Embryonic facial prominence (tissue), 1 donor: ENCODE measurements around the gene SECTM1.

Experiments
- DNase-seq: peaks from one replicate; pipeline ENCODE4 v3.0.0-alpha.2; 2016; ENCODE audit errors: extremely low spot score

The SECTM1 gene

GRCh38 chr17:82299452-82299851 is 34.1 kb downstream of the SECTM1 start:
- no peak for DNase-seq

GRCh38 chr17:82298538-82299421 is 34.8 kb downstream of the SECTM1 start:
- DNase-seq, result no peak

GRCh38 chr17:82297714-82298537 is 35.6 kb downstream of the SECTM1 start:
- peak; percentile 22 for DNase-seq

GRCh38 chr17:82297280-82297713 is 36.3 kb downstream of the SECTM1 start:
- no peak for DNase-seq

GRCh38 chr17:82296511-82297279 is 36.9 kb downstream of the SECTM1 start:
- DNase-seq, result no peak

- no peak for DNase-seq
These were observed 38.1 kb downstream of the SECTM1 start for GRCh38 chr17:82295472-82295814.

- no peak for DNase-seq
These were observed 39.3 kb downstream of the SECTM1 start for GRCh38 chr17:82294064-82294773.

- peak; percentile 97 for DNase-seq
These were observed 41.1 kb downstream of the SECTM1 start for GRCh38 chr17:82292251-82293154.

GRCh38 chr17:82291582-82292250 is 41.9 kb downstream of the SECTM1 start:
- DNase-seq, result no peak

- DNase-seq, result no peak
These were observed 45.4 kb downstream of the SECTM1 start for GRCh38 chr17:82287868-82288801.

GRCh38 chr17:82287013-82287867 is 46.3 kb downstream of the SECTM1 start:
- DNase-seq, result no peak

GRCh38 chr17:82285141-82285540 is 48.4 kb downstream of the SECTM1 start:
- DNase-seq, result no peak

- DNase-seq, result no peak
These were observed 50.3 kb downstream of the SECTM1 start for GRCh38 chr17:82283208-82283749.

- no peak for DNase-seq
These were observed 51.0 kb downstream of the SECTM1 start for GRCh38 chr17:82282239-82283207.

- DNase-seq, result no peak
These were observed 51.9 kb downstream of the SECTM1 start for GRCh38 chr17:82281502-82282238.
